Measurements from ENCODE around the gene WBP2. TPM values are rescaled to one million over a fixed set of nuclear protein-coding genes. Genes with fewer than 3 reads are reported as not detected.
A peak's percentile ranks its signal among the peaks of the same experiment; 100 is the strongest.

The WBP2 gene
- total and polyA plus RNA-seq, 9 of the 15 experiments (the other 6 are each of a cell fraction or from before 2014, with no cell fraction given): 2.2 to 74.3 (median 20.0) TPM

GRCh38 chr17:75878174-75878998, 23.3 kb upstream of the WBP2 start, which contains the start of gene TRIM47 (continued):
- no peak for TF ChIP-seq PTTG1 (tag; IDR thresholded peaks at IDR 0.05; ENCODE audit: low read depth)
- TF ChIP-seq TFE3 (CRISPR knock-in tag; IDR thresholded peaks at IDR 0.05): no peak
- TF ChIP-seq NRF1 (conservative IDR thresholded peaks at IDR 0.05 in 1 of 2, IDR thresholded peaks at IDR 0.05 in 1 of 2): peak in 1 of 2 experiments; percentile 30; a peak in 1 of 4 replicates
- peak; percentile 33; the same call in 1 of the 2 replicates for TF ChIP-seq MAFG (tag; conservative IDR thresholded peaks at IDR 0.05)
- TF ChIP-seq ZNF444 (CRISPR knock-in tag; IDR thresholded peaks at IDR 0.05): no peak
- 0 out of 2 replicates have a peak, but pooled peaks have one; percentile 32 for TF ChIP-seq ZNF766 (CRISPR knock-in tag; conservative IDR thresholded peaks at IDR 0.05)
- peak; percentile 64 for TF ChIP-seq ZFX (CRISPR knock-in tag; IDR thresholded peaks at IDR 0.05)
- no peak for TF ChIP-seq ZNF217 (CRISPR knock-in tag; IDR thresholded peaks at IDR 0.05)
- TF ChIP-seq RBM39 (optimal IDR thresholded peaks at IDR 0.05; ENCODE audit: low read depth, low read length): no peak
- no peak for TF ChIP-seq DACH1 (IDR thresholded peaks at IDR 0.05; ENCODE audit: partially characterized antibody)
- TF ChIP-seq DEAF1 (CRISPR knock-in tag; IDR thresholded peaks at IDR 0.05): no peak
- TF ChIP-seq ZNF347 (CRISPR knock-in tag; IDR thresholded peaks at IDR 0.05; ENCODE audit: low read depth): no peak
- TF ChIP-seq ARID2 (IDR thresholded peaks at IDR 0.05): no peak
- no peak for TF ChIP-seq JUNB (CRISPR knock-in tag; conservative IDR thresholded peaks at IDR 0.05)
- no peak; the same call in 1 of the 2 replicates for TF ChIP-seq ETV5 (CRISPR knock-in tag; IDR thresholded peaks at IDR 0.05; ENCODE audit: low read depth)
- TF ChIP-seq ZNF551 (CRISPR knock-in tag; IDR thresholded peaks at IDR 0.05): no peak
- TF ChIP-seq CSDE1 (IDR thresholded peaks at IDR 0.05): no peak
- 0 out of 2 replicates have a peak, but pooled peaks have one; percentile 40 for TF ChIP-seq NR1H2 (CRISPR knock-in tag; IDR thresholded peaks at IDR 0.05)
- TF ChIP-seq, protein P1, sequence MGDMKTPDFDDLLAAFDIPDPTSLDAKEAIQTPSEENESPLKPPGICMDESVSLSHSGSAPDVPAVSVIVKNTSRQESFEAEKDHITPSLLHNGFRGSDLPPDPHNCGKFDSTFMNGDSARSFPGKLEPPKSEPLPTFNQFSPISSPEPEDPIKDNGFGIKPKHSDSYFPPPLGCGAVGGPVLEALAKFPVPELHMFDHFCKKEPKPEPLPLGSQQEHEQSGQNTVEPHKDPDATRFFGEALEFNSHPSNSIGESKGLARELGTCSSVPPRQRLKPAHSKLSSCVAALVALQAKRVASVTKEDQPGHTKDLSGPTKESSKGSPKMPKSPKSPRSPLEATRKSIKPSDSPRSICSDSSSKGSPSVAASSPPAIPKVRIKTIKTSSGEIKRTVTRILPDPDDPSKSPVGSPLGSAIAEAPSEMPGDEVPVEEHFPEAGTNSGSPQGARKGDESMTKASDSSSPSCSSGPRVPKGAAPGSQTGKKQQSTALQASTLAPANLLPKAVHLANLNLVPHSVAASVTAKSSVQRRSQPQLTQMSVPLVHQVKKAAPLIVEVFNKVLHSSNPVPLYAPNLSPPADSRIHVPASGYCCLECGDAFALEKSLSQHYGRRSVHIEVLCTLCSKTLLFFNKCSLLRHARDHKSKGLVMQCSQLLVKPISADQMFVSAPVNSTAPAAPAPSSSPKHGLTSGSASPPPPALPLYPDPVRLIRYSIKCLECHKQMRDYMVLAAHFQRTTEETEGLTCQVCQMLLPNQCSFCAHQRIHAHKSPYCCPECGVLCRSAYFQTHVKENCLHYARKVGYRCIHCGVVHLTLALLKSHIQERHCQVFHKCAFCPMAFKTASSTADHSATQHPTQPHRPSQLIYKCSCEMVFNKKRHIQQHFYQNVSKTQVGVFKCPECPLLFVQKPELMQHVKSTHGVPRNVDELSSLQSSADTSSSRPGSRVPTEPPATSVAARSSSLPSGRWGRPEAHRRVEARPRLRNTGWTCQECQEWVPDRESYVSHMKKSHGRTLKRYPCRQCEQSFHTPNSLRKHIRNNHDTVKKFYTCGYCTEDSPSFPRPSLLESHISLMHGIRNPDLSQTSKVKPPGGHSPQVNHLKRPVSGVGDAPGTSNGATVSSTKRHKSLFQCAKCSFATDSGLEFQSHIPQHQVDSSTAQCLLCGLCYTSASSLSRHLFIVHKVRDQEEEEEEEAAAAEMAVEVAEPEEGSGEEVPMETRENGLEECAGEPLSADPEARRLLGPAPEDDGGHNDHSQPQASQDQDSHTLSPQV (IDR thresholded peaks at IDR 0.05): no peak; the same call in 1 of the 2 replicates
- 0 out of 2 replicates have a peak, but pooled peaks have one; percentile 17 for TF ChIP-seq TEAD4 (IDR thresholded peaks at IDR 0.05; ENCODE audit: low read length)
- no peak for TF ChIP-seq TEAD4 (CRISPR knock-in tag; IDR thresholded peaks at IDR 0.05; ENCODE audit: borderline replicate concordance)
- TF ChIP-seq ATF1 (CRISPR knock-in tag; IDR thresholded peaks at IDR 0.05): no peak
- TF ChIP-seq ATF1 (tag; IDR thresholded peaks at IDR 0.05): no peak

Measured in K562 (cell line).